Activated CD4-positive, alpha-beta T cell treated with anti-CD3 and anti-CD28 coated beads, Interleukin-2, amount 50 U/mL, for 48 hours (primary cell): ENCODE results near the gene BCAS3.

Source experiments
- DNase-seq, 2 experiments: peaks; one replicate each; pipeline ENCODE4 v3.0.0-alpha.2; 2020

BCAS3 gene

GRCh38 chr17:61175298-61176142 is 497.9 kb downstream of the BCAS3 start:
- no peak for DNase-seq

DNA sequence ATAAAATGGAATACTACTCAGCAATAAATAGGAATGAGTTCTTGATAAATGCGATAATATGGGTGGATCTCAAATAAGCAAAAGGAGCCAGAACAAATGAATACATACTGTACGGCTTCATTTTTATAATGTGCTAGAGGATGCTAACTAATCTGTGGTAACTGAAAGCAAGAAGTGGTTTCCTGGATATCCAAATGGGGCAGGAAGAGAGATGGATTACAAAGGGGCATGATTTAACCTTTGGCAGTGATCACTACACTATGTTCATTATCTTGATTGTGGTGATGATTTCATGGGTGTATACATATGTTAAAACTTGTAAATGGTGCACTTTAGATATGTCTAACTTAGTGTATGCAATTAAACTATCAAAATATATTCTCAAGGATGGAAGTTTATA is 499.7 kb downstream of the BCAS3 start:
- DNase-seq, result no peak

- no peak for DNase-seq
Observed at GRCh38 chr17:61178284-61178683, 500.6 kb downstream of the BCAS3 start.

DNA sequence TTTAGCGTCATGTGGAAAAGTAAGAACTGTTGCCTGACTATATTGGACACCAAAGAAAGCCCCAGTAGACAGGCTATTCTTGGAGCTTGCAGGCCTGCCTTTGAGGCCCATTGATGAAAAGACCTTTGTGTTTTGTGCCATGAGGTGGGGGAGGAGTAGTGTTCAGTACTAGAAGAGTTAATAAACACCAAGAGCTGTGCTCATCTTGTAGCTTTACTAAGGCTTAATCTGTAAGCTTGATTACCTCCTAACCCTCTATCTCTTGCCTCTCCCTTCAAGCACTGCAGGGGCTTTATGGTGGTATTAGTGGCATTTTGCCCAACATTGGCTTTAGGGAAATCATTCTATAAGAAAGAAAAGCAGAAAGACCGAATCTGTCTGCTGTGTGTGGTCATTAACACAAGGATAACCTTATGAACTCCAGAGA is 501.7 kb downstream of the BCAS3 start:
- no peak for DNase-seq

GRCh38 chr17:61183793-61184192 is 506.1 kb downstream of the BCAS3 start:
- DNase-seq, result no peak

GRCh38 chr17:61185385-61185784 is 507.7 kb downstream of the BCAS3 start:
- DNase-seq, result no peak

DNA sequence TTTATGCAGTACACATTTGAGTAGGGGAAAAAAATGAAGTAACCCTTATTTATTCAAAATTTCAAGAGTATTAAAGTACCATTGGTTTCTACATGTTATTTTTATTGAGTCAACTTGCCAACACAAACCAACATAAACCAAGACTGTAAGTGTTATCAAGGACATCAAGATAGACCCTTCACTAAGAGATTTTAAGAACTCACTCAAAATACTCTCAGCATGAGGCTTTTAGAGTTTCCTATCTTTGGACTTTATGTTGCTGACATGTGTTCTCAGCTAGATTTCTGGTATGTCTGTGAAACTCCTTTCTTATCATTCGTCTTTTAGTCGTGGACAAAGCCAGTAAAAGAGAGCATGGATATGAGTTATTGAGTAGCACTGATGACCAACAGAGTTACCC is 509.4 kb downstream of the BCAS3 start:
- DNase-seq, result no peak

DNA sequence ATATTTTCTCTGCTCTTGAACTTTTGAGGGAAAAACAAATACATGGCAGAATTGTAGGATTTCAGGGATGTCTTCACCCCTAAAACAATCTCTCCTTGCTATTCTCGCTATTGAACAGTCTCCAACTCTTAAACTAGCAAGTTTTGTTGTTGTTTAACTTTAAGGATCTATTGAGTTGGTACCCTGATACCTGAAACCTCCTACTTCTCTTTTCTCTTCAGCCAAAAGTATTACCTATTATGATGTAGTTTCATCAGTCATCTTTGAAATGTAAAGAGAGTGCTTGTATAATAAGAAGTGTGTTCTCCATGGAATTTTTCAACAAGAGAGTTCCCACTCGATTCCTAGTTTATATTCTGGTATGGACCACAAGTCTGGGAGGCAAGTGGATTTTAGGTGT is 510.4 kb downstream of the BCAS3 start:
- DNase-seq, result no peak

GRCh38 chr17:61189968-61190367 is 512.3 kb downstream of the BCAS3 start:
- no peak for DNase-seq

DNA sequence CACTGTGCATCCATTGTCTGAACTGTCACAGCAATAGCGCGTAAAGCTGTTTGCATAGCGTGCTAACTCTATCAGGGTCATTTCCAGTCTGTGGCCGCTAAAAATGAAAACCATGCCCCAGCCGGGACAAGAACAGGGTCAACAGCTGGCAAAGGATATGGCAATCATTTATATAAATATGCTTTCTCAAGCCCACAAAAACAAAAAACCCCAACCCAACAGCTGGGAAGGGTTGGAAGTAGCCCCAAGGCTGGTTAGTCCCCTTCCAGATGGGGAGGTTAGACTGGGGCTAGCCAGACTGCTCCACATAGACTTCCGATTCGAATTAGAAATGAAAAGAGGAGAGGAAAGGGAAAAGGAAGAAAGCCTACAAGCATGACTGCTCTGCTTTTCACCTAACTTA is 518.7 kb downstream of the BCAS3 start:
- DNase-seq, result no peak

DNA sequence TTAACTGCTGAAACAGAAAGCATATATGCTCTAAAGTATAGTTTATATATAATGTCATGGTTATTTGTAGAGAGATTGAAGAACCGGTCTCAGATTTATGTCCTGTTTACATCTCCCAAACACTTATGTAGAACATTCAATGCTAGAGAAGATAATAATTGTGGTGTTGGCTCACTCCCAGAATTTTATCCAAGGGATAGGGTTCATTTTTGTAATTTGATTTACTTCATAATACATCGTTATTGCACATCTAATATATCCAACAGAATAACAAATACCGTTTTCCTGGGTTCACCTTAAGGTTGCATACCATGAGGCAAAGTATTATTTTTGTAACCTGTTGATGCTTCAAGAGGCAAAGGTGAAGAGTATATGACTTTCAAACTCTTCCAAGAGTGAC is 519.1 kb downstream of the BCAS3 start:
- DNase-seq, result no peak

GRCh38 chr17:61199431-61200338 is 522.0 kb downstream of the BCAS3 start:
- DNase-seq, result no peak

DNA sequence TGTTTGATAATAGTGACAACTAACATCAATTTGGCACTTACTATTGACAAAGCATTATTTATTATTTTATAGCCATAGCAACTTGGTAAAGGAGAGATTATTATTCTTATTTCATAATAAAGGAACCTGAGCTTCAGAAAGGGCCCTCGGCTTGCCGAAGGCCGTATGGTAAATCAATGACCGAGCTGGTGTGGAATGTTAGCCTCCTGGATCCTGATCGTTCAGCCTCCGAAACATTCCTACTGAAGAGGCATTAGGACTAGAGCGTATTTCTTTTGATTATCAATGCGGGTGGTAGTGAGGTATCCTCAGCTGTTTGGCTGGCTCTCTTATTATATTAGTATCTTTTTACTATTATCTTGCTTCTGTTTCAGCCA is 522.7 kb downstream of the BCAS3 start:
- no peak for DNase-seq

DNA sequence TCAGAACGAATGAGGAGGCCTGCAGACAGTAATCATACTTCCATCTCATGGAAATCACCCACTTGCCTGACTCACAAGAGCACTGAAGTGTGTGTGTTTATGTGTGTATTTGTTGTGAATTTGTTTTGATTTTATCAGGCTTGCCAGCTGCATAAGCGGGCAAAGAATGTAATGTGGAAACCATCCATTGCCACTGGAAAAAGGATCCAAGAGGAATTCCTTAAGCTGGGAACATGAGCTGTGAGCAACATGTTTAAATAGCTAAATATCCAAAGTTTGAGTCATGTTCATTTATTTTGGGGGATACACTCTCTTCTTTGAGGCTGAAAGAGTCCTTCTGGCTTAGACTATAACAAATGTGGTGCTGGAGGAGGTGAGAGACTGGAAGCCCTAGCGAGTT is 523.6 kb downstream of the BCAS3 start:
- DNase-seq, result no peak

GRCh38 chr17:61202564-61202963 is 524.9 kb downstream of the BCAS3 start:
- DNase-seq, result no peak

DNA sequence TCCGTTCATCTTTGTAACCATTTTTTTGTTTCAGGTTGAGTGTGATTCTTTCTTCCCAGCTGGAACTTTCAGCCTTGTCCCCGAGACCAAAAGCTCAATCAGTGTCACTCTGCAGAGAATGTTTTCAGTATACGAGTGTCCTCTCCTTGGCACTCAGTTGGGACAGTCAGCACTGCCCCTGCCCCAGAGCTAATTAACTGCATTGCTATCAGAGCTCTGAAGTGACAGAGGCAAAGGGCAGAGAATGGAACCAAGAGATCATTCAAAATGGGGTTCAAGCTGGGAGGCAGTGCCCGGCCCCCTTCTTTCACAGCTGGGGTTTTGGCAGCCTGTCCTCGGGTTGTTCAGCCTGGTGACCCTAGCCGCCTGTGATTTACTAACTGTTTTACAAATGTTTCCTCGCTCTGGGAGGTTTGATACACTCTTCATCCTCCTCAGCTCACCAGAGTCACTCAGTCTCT is 526.0 kb downstream of the BCAS3 start:
- no peak for DNase-seq

GRCh38 chr17:61204456-61204855 is 526.8 kb downstream of the BCAS3 start:
- no peak for DNase-seq

GRCh38 chr17:61205401-61205800 is 527.8 kb downstream of the BCAS3 start:
- DNase-seq, result no peak

DNA sequence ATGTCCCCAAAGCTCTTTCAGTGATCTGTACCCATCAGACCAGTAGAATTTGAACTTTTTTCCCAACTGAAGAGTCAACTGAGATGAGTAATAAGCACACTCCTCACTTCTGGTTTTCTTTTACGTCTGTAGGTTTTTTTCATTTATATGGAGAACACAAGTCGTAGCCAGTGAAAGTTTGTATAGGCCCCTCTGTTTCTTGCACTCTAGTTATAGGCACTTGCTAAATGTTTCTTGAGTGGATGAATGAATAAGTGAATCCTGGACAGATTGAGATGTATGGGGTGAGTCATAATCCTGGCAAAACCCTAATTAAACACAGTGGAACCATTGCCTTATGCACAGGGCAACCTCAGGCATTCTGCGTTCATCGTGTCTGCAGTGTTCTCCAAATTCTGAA is 528.3 kb downstream of the BCAS3 start:
- DNase-seq, result no peak

- DNase-seq, result no peak
Observed at GRCh38 chr17:61206922-61207321, 529.3 kb downstream of the BCAS3 start.

DNA sequence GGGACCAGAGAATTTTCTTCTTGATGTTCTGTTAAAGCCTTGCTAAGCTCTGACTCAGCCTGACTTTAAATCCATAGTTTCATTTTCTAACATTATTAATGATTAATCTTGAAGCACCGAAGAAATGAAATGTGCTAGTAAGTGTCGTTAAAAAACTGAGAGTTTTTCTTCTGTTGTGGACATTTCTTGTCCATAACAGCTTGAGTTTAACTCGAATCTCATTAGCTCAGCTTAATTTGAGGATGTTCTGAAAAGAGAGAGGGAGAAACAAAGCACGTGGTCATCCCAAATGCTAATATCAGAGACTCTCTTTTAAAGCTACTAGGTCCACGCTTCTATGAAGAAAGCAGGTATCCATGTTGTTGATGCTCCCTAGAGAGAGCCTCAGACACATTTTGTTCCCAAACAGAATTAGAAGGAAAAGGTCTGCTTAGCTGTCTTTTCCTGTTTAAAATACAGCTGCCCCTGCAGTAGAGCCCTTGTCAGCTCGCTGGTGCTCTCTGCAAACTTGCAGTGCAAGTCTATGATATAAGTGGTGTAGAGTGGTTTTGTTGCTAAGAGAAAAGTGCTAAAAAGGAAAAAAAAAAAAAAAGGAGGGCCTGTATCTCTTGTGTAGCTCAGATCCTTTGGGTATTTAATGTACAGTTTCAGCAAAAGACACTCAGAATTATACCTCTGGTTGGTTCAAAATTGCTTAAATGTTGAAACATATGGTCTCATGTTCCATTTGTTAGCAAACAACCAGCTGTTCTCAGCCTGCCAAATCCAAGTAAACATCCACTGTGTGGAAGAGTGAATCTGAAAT is 530.9 kb downstream of the BCAS3 start:
- no peak for DNase-seq

DNA sequence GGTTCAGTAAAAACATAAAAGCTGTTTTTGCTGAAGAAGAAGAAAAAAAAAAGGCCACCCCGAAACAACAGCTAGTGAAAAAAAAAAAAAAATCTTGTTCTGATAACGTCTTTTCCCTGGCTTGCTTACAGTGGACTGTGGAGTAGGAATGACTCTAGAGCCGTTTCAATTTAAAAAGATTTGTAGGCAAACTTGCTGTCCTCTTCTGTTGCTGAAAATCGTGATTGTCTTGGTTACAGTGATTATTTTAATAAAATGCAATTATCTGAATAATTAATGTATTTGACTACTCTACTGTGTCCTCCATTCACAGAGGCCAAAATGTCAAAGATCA is 531.4 kb downstream of the BCAS3 start:
- no peak for DNase-seq

- no peak for DNase-seq
Observed at GRCh38 chr17:61209525-61209924, 531.9 kb downstream of the BCAS3 start.
